ENCODE measurements around the gene MAN1A1.

The MAN1A1 gene

GRCh38 chr6:119345114-119345513, 4.4 kb downstream of the MAN1A1 start:
- FAIRE-seq = no peak

DNA sequence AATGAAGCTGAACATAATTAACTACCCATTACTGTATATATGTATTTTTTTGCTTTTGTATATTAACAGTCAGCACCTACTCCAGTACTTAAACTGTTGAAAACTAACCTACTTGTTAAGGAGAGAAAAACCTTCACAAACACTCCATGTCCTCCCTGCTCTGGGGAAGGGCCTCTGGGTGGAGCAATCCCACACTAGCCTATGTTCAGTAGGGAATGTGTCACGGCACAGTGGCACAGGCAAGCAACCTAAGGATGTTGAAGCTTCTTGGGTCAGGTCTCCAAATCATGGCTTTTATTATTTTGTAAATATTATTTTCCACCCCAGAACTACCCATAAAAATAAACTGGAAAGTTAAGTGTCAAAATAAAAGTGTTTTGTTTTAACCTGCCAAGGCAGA, 5.3 kb downstream of the MAN1A1 start:
- FAIRE-seq = no peak

- FAIRE-seq = no peak
Measured at GRCh38 chr6:119343573-119344146, 5.9 kb downstream of the MAN1A1 start.

GRCh38 chr6:119343167-119343566, 6.4 kb downstream of the MAN1A1 start:
- FAIRE-seq = no peak

- no peak for FAIRE-seq
Measured at GRCh38 chr6:119342430-119342829, 7.1 kb downstream of the MAN1A1 start.

- no peak for FAIRE-seq
Measured at GRCh38 chr6:119340796-119341487, 8.6 kb downstream of the MAN1A1 start.

DNA sequence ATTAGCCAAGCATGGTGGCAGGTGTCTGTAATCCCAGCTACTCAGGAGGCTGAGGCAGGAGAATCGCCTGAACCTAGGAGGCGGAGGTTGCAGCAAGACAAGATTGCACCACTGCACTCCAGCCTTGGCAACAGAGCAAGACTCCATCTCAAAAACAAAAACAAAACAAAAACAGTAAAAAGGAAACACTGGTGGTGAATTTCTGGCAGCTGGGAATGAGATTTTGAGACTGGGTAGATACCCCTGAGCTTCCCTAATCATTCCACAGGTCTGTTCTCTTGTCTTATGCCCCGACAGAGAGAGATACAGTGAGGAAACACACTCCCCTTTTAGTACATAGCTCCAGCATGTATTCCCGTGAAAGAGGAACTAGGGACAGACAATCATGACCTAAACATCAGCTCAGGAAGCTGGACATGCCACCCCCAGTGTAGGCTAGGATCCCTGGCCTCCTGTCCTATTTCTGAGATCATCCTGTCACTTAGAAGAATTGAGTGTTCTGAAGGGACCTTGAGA, 9.6 kb downstream of the MAN1A1 start:
- no peak for FAIRE-seq

GRCh38 chr6:119337762-119338161, 11.8 kb downstream of the MAN1A1 start:
- no peak for FAIRE-seq

GRCh38 chr6:119337252-119337651, 12.3 kb downstream of the MAN1A1 start:
- no peak for FAIRE-seq

GRCh38 chr6:119334535-119335264, 14.9 kb downstream of the MAN1A1 start:
- no peak for FAIRE-seq

DNA sequence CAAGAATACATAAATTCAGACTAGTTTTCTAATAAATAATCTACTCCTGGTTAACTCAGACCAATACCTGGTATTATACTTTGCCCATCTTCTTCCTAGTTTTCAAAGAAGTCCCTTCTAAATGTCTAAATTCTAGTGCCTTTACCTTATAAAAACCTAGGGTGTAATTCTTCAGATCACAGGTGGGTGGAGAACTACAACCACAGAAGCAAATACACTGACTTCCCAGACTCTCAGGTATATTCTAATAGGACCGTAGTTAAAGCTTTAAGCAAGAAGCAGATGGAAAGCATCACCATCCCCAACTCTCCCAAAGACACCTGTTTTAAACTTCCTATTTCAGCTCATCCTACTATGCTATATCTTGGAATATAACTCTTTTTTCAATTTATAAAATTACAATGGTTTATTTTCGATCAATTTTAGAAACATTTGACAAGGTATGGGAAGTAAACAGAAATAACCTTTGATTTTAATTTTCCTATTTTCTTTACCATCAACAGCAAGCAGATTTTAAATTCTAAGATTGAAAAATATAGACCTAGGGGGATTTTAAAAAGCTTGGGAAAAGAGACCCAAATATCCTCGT, 15.8 kb downstream of the MAN1A1 start:
- no peak for FAIRE-seq

DNA sequence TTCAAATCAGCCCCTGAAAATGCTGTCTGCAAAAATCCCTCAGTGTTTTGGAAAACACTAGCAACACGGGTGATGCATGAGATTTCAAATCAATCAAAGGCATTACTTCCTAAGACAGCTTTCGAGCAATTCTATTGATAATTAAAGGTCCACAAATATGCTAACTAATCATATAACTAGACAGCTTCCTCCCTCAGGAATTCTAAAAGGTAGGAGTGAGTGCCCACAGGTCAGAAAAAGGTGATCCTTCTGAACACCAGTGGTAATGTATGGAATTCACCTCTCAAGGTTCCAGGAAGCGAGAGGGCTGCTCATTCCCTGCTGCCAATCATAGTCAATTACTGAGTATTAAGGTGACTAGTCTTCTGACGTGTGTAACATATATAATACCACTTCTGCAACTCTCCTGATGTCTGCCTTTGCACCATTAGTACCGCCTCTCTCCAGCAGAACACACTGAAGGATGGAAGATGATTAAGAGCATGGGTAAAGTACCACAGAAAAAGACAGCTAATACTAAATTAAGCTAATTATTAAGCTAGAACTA, 16.4 kb downstream of the MAN1A1 start:
- no peak for FAIRE-seq

DNA sequence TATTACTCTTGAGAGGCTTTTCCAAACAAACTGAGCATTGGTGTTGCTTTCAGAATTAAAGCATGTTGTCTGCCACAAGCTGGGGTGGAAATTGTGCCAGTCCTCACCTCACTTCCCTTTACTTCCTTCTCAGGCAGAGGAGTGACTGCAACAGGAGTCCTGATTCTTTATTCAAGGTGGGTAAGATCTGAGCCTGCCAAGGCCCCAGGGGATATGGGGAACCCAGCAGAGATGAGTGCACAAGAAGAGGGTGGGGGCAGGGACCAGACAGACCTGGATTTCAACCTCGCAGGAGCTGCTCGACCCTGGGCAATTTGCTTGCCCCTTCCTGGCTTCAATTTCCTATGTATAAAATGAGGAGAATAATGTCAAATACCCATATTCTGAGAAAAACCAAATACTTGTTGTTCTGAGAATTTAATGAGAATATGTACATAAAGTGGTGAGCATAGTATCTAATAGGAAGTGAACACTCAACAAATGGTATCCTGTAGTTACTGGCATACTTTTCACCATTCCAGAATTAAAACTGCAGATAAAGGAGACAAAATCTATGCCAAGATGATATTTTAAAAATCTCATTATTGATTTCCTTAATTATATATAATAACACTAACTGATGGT, 17.8 kb downstream of the MAN1A1 start:
- no peak for FAIRE-seq

DNA sequence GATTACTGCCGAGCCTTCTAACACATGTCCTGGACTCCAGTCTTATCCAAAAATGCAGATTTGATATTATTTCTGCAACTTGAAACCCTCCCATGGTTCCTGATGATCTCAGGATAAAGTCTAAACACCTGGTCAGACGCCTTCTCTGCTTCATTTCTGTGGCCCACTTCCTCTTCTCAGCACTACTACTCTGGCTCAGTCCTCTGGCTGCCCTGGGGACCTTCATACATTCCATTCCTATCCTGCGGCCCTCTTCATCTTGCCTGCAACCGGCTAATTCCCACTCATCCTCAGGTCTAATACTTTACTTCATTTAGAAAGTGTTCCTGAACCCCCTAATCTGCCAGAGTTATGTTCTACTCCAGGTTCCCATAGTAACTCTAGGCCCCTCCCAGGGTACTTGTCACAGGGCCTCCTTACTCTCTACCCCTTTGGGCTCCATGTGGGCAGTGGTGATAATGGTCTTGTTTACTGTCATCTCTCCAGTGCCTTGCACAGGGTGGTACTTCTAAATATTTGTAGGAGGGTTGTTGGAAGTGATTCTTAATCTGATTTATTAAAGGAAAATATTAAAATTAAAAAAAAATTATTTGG, 18.9 kb downstream of the MAN1A1 start:
- no peak for FAIRE-seq

DNA sequence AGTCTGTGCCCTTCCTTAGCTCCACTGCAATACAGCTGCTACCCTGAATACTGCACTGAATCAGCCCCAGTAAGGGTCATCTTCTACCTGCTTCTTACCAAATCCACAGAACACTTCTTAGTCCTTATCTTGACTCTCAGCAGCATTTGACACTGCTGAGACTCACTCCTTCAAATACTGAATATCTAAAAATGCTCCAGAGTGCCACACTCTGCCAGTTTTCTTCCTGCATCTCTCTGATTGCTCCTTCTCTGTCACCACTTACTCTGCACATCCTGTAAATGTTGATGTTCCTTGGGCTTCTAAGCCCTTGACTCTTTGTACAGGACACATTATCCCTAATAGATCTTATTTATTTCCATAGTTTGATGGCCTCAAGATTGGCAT, 19.8 kb downstream of the MAN1A1 start:
- no peak for FAIRE-seq

GRCh38 chr6:119328892-119329793, 20.4 kb downstream of the MAN1A1 start:
- FAIRE-seq = no peak

GRCh38 chr6:119328254-119328653, 21.3 kb downstream of the MAN1A1 start:
- no peak for FAIRE-seq

- no peak for FAIRE-seq
Measured at GRCh38 chr6:119327810-119328209, 21.8 kb downstream of the MAN1A1 start.

DNA sequence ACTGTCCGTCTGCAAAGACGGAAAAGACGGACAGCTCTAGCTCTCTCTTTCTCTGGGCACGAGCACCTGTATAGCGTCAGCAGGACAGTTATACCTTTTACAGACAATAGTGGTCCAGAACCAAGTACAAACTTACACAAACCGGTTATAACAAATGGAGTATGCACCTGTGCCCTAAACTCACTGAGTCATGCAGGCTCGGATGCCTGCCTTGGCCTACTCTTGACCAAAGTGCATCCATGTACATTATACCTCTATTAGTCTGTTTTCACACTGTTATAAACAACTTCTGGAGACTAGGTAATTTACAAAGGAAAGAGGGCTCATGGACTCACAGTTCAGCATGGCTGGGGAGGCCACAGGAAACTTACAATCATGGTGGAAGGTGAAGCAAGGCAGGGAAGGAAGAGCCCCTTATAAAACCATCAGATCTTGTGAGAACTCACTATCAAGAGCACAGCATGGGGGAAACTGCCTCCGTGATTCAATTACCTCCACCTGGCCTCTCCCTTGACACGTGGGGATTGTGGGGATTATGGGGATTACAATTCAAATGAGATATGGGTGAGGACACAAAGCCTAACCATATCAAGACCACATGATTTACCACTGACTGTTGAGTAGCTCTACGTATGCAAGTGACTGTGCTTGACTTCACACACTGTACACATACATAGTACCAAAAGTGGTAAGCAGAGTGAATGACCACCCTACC, 23.1 kb downstream of the MAN1A1 start:
- no peak for FAIRE-seq

GRCh38 chr6:119325559-119326265, 23.8 kb downstream of the MAN1A1 start:
- FAIRE-seq = no peak

Data from G401.6 (cell line).